Mucosa of stomach (tissue), 1 donor: ENCODE measurements around the gene OR9A4.
"Not testable (repeated sequence)": the region's sequence is repeated elsewhere in the genome, so short reads cannot be mapped to it uniquely, and the experiment has no call there.

Experiments used
- H3K27me3 ChIP-seq: one replicate; pipeline ENCODE4 v1.7.0; 2013; ENCODE audit warnings: mild to moderate bottlenecking, low read length; ENCODE audit not compliant: control insufficient read depth, insufficient read depth
- H3K36me3 ChIP-seq: one replicate; pipeline ENCODE4 v1.7.0; 2013; ENCODE audit warnings: low read length; ENCODE audit not compliant: control insufficient read depth, insufficient read depth
- H3K4me1 ChIP-seq: one replicate; pipeline ENCODE4 v1.7.0; 2013; ENCODE audit warnings: mild to moderate bottlenecking, low read length; ENCODE audit not compliant: control insufficient read depth, insufficient read depth
- H3K4me3 ChIP-seq: one replicate; pipeline ENCODE4 v1.7.0; 2013; ENCODE audit warnings: low read length
- H3K9ac ChIP-seq: one replicate; pipeline ENCODE4 v1.7.0; 2013; ENCODE audit warnings: mild to moderate bottlenecking, low read length, moderate library complexity
- H3K9me3 ChIP-seq: one replicate; pipeline ENCODE4 v1.7.0; 2013; ENCODE audit warnings: mild to moderate bottlenecking, low read length, moderate library complexity; ENCODE audit not compliant: control insufficient read depth
- donor health status: Pancreatic carcinoma.

The OR9A4 gene

GRCh38 chr7:141916099-141916498 is at the start of gene OR9A4:
Gene OR9A4, plus strand, starts transcription at chr7:141916399. Its CDS starts 2,477 bp downstream, at chr7:141918876.
- no peak within 1 kb of the TSS for H3K9ac ChIP-seq
- no peaks in the 10 kb centered on the region for H3K4me1 ChIP-seq
- H3K27me3 ChIP-seq = no peaks in the 10 kb centered on the region
- H3K4me3 ChIP-seq = no peak within 1 kb of the TSS
- H3K9me3 ChIP-seq = no peaks in the 10 kb centered on the region
- H3K36me3 ChIP-seq = no peaks in the 10 kb centered on the region

DNA sequence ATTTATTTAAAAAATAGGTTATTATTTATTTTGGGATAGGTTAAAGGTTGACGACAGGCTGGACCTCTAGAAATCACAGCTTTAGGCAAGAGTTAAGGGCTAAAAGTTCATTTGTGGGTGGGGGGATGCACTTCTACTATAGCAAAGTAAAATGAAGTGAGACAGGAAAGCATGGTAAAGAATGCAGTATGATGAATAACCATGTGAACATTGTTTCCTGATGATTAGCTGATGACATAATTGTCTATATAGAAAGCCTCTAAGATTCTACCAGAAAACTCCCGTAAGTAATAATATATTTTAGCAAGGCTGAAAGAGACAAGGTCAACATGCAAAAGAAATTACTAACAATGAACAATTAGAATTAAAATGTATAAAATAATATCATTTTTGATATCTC is 49.2 kb upstream of the OR9A4 start:
- H3K27me3 ChIP-seq = no peaks in the 10 kb centered on the region
- H3K36me3 ChIP-seq = no peaks in the 10 kb centered on the region
- H3K9me3 ChIP-seq = no peaks in the 10 kb centered on the region
- no peak overlapping the region for H3K9ac ChIP-seq
- no peak overlapping the region for H3K4me3 ChIP-seq
- no peaks in the 10 kb centered on the region for H3K4me1 ChIP-seq

- H3K27me3 ChIP-seq = no peaks in the 10 kb centered on the region
- H3K9me3 ChIP-seq = no peaks in the 10 kb centered on the region
- no peaks in the 10 kb centered on the region for H3K4me1 ChIP-seq
- no peak overlapping the region for H3K4me3 ChIP-seq
- no peak overlapping the region for H3K9ac ChIP-seq
- H3K36me3 ChIP-seq = no peaks in the 10 kb centered on the region
Observed at GRCh38 chr7:141872931-141873330, 43.3 kb upstream of the OR9A4 start.

GRCh38 chr7:141874787-141875186 is 41.4 kb upstream of the OR9A4 start:
- no peak overlapping the region for H3K4me3 ChIP-seq
- H3K4me1 ChIP-seq = no peaks in the 10 kb centered on the region

GRCh38 chr7:141875453-141875852 is 40.7 kb upstream of the OR9A4 start:
- Histone ChIP-seq H3K27me3 (no peaks in the 10 kb centered on the region), H3K9me3 (no peaks in the 10 kb centered on the region), H3K9ac (no peak overlapping the region), H3K4me3 (no peak overlapping the region), H3K4me1 (no peaks in the 10 kb centered on the region), H3K36me3 (no peaks in the 10 kb centered on the region)

More at GRCh38 chr7:141874787-141875186, 41.4 kb upstream of the OR9A4 start:
- Histone ChIP-seq H3K36me3 (no peaks in the 10 kb centered on the region), H3K9ac (no peak overlapping the region), H3K27me3 (no peaks in the 10 kb centered on the region), H3K9me3 (no peaks in the 10 kb centered on the region)

- Histone ChIP-seq H3K9ac (no peak overlapping the region), H3K9me3 (no peaks in the 10 kb centered on the region), H3K27me3 (no peaks in the 10 kb centered on the region), H3K36me3 (no peaks in the 10 kb centered on the region), H3K4me3 (no peak overlapping the region), H3K4me1 (no peaks in the 10 kb centered on the region)
Observed at GRCh38 chr7:141876371-141876770, 39.8 kb upstream of the OR9A4 start.

DNA sequence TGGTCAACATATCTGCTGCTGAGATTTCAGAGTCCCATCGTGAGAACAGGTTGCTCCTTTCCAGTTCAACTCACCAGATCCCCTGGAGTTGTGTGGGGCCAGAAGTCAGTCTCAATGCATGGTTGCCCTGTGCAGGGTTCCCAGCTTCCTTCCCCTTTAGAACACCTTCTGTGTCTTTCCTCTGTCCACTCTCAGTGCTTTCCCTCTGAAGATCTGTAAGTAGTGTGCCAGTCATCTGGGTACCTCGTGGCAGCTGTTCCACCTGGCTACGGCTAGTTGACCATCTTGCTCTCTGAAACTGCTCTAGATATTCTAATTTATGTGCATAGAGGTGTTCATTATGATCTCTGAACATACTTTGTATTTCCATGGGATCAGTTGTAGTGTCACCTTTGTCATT is 38.8 kb upstream of the OR9A4 start:
- no peaks in the 10 kb centered on the region for H3K36me3 ChIP-seq
- no peaks in the 10 kb centered on the region for H3K9me3 ChIP-seq
- no peak overlapping the region for H3K4me3 ChIP-seq
- H3K9ac ChIP-seq = no peak overlapping the region
- H3K4me1 ChIP-seq = no peaks in the 10 kb centered on the region
- H3K27me3 ChIP-seq = no peaks in the 10 kb centered on the region

- Histone ChIP-seq H3K27me3 (no peaks in the 10 kb centered on the region), H3K9me3 (no peaks in the 10 kb centered on the region), H3K4me1 (no peaks in the 10 kb centered on the region), H3K4me3 (no peak overlapping the region), H3K9ac (no peak overlapping the region), H3K36me3 (no peaks in the 10 kb centered on the region)
Observed at GRCh38 chr7:141880960-141881359, 35.2 kb upstream of the OR9A4 start.

DNA sequence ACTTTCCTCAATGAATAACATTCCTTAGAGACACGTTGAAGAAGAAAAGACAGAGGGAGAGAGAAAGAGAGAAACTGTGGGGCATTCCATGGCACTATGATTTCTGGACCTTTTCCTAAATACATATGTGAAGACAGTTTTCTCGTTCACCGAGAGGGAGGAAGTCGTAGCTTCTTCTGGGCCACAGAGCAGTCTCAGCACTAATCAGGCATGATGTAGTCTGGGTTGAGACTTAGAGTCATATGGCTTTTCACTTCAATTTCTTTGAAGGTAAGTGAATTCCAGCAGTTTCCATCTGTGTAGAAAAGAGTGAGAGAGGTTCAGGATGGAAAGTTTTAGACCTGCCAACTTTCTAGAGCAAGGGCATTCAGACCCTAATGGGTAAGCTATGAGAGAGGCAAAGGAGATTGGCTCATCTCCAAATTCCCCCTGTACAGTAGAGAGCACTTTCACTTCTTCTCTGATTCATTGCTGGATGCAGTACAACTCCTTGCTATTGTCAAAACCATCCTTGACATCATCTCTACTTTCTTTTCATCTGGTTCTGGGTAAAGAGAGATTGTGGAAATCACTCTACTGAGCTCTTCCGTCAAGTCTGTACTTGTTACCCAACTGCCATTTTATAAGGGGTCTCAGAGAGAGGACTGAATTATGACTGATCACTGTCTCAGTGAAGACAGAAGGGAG is 31.5 kb upstream of the OR9A4 start:
- H3K27me3 ChIP-seq = no peaks in the 10 kb centered on the region
- no peaks in the 10 kb centered on the region for H3K4me1 ChIP-seq
- no peak overlapping the region for H3K4me3 ChIP-seq
- no peak overlapping the region for H3K9ac ChIP-seq
- H3K36me3 ChIP-seq = no peaks in the 10 kb centered on the region
- no peaks in the 10 kb centered on the region for H3K9me3 ChIP-seq

GRCh38 chr7:141889321-141889720 is 26.9 kb upstream of the OR9A4 start:
- no peak overlapping the region for H3K4me3 ChIP-seq
- H3K9ac ChIP-seq = no peak overlapping the region

DNA sequence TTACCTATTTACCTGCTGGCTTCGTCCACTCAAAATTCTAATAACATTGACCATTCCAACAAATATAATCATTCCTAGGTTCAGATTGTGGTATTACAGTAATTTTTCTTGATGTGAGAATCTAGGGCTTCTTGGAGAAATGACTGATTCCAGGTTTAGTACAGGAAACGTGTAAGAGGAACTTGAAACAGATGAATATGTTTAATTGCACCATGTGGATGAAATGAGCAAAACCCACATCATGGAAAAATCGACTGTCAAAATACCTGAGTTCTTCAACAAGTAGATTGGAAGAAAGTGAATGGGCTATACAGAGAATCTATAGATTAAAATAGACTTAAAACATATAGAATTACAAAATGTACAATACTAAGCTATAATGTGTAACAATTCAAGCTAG is 24.9 kb upstream of the OR9A4 start:
- Histone ChIP-seq H3K4me1 (no peaks in the 10 kb centered on the region), H3K9ac (no peak overlapping the region), H3K9me3 (no peaks in the 10 kb centered on the region), H3K27me3 (no peaks in the 10 kb centered on the region), H3K36me3 (no peaks in the 10 kb centered on the region), H3K4me3 (no peak overlapping the region)

More at GRCh38 chr7:141889321-141889720, 26.9 kb upstream of the OR9A4 start:
- no peaks in the 10 kb centered on the region for H3K27me3 ChIP-seq
- H3K36me3 ChIP-seq = no peaks in the 10 kb centered on the region
- no peaks in the 10 kb centered on the region for H3K9me3 ChIP-seq
- H3K4me1 ChIP-seq = no peaks in the 10 kb centered on the region

- not testable (repeated sequence) for H3K9me3 ChIP-seq, H3K36me3 ChIP-seq, H3K9ac ChIP-seq, H3K4me3 ChIP-seq, H3K4me1 ChIP-seq, H3K27me3 ChIP-seq
Observed at GRCh38 chr7:141899366-141899765, 16.8 kb upstream of the OR9A4 start.

DNA sequence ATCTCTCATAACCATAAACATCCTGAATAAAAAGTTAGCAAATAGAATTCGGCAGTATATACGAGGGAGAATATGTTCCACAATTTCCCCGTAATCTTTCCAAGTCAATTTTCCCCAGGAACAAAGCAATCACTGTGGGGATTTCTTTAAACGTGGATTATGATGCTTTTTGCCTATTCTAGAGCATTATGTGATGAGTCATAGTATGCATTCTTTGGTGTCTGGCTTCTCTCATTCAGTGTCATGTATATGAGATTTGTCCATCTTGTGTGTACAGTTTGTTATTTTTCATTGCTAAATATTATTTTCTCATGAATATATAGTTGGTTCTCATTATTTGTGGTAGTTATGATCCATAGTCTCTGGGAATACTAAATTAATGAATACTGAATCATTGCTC is 9.9 kb upstream of the OR9A4 start:
- no peaks in the 10 kb centered on the region for H3K27me3 ChIP-seq
- H3K9me3 ChIP-seq = no peaks in the 10 kb centered on the region
- H3K4me3 ChIP-seq = no peak overlapping the region
- no peaks in the 10 kb centered on the region for H3K36me3 ChIP-seq
- no peaks in the 10 kb centered on the region for H3K4me1 ChIP-seq
- H3K9ac ChIP-seq = no peak overlapping the region
